ENCODE measurements around the gene MLLT6. TPM values are rescaled to one million over a fixed set of nuclear protein-coding genes. Genes with fewer than 3 reads are reported as not detected.

MLLT6 gene
- total RNA-seq, 4 donors from 2014 or later = 62.7 to 83.6 (median 73.0) TPM

DNA sequence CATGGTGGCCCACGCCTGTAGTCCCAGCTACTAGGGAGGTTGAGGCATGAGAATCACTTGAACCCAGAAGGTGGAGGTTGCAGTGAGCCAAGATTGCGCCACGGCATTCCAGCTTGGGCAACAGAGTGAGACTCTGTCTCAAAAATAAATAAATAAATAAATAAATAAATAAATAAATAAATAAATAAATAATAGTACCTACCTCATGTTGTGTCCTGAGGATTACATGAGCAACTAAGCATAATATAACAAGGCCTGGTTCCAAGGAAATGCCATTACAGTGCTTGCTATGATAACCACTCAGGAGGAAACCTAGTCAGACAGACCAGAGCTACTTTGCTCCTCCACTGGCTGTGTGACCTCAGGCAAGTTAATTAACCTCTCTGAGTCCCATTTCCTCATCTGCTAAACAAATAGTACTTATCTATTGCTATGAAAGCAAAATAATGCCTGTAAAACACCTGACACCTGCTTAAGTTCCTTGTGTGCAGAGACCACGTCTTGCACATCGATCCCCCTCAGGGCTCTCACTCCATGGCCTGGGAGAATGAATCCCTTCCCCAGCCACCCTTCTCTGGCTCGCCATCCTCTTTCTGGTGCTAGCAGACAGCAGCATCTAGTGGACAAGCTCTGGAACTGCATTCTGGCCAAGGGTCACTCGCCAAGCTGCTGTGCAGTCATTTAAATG lies 37.8 kb upstream of the MLLT6 start:
- Histone ChIP-seq H3K36me3 (no peaks in the 10 kb centered on the region), H3K4me1 (no peaks in the 10 kb centered on the region), H3K4me3 (no peak overlapping the region), H3K27ac (replicated peaks in 1 of 4) (no peak overlapping the region), H3K9me3 (no peaks in the 10 kb centered on the region), H3K27me3 (peaks cover 0 to 54% (median 8%) of the 10 kb centered on the region in 4 donors)
- peak in 1 of 2 donors; percentile 34 for TF ChIP-seq POLR2AphosphoS5 (IDR thresholded peaks at IDR 0.05)
- no peak for TF ChIP-seq EP300 (IDR thresholded peaks at IDR 0.05)
- TF ChIP-seq, protein P1, sequence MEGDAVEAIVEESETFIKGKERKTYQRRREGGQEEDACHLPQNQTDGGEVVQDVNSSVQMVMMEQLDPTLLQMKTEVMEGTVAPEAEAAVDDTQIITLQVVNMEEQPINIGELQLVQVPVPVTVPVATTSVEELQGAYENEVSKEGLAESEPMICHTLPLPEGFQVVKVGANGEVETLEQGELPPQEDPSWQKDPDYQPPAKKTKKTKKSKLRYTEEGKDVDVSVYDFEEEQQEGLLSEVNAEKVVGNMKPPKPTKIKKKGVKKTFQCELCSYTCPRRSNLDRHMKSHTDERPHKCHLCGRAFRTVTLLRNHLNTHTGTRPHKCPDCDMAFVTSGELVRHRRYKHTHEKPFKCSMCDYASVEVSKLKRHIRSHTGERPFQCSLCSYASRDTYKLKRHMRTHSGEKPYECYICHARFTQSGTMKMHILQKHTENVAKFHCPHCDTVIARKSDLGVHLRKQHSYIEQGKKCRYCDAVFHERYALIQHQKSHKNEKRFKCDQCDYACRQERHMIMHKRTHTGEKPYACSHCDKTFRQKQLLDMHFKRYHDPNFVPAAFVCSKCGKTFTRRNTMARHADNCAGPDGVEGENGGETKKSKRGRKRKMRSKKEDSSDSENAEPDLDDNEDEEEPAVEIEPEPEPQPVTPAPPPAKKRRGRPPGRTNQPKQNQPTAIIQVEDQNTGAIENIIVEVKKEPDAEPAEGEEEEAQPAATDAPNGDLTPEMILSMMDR (IDR thresholded peaks at IDR 0.05) = peak; percentile 97 to 100 (median 99)
- intact Hi-C loops (cut with DNase I) = loop anchor here (10.0 kb wide), 2 partner anchors 62 to 152 kb away; partner anchors contain the start of gene SRCIN1
- 32% methylated on average over 7 of the region's 7 CpGs for WGBS
- no peak for DNase-seq (ENCODE audit: extremely low spot score)

GRCh38 chr17:38667787-38668122 lies 37.3 kb upstream of the MLLT6 start:
- H3K4me3 ChIP-seq = no peak overlapping the region
- intact Hi-C loops (cut with DNase I) = loop anchor here (2.0 to 10.0 kb wide), 3 partner anchors 63 to 153 kb away; partner anchors contain the start of gene SRCIN1
- no peak overlapping the region for H3K27ac ChIP-seq (replicated peaks in 1 of 4)
- TF ChIP-seq, protein P1 (IDR thresholded peaks at IDR 0.05) = peak in 2 of 3 experiments; percentile 1 to 26
- TF ChIP-seq POLR2A (IDR thresholded peaks at IDR 0.05; ENCODE audit: low read depth) = no peak
- H3K4me1 ChIP-seq = no peaks in the 10 kb centered on the region
- 29% methylated on average over 2 of the region's 2 CpGs for WGBS
- no peak for DNase-seq (ENCODE audit: extremely low spot score)
- no peaks in the 10 kb centered on the region for H3K9me3 ChIP-seq
- peaks cover 0 to 59% (median 12%) of the 10 kb centered on the region in 4 donors for H3K27me3 ChIP-seq
- H3K36me3 ChIP-seq = no peaks in the 10 kb centered on the region

DNA sequence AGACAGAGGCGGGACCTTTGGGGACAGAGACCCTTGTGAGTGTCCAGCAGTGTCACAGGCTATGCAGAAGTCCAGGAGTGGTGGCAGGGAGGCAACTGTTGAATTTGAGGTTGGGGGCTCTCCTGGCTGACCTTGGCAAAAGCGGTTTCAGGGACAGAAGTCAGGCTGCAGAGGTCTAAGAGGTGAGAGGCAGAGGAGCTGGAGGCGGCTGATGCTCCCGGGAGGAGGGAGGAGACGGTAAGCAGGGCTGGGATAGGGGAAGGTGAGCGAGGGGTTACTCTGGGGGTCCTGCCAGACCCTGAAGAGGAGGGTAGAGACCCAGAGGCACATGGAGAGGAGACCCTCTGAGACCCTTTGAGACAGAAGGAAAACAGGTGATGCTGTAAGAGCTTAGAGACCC lies 35.6 kb upstream of the MLLT6 start:
- WGBS = 16% methylated on average over 6 of the region's 6 CpGs
- TF ChIP-seq EP300 (IDR thresholded peaks at IDR 0.05) (no peak), POLR2AphosphoS5 (IDR thresholded peaks at IDR 0.05) (no peak), POLR2A (IDR thresholded peaks at IDR 0.05; ENCODE audit: low read depth) (no peak)
- TF ChIP-seq, protein P1 (IDR thresholded peaks at IDR 0.05) = no peak

GRCh38 chr17:38671939-38672720 lies 32.9 kb upstream of the MLLT6 start:
- peaks cover 15 to 89% (median 38%) of the 10 kb centered on the region in 4 donors for H3K27me3 ChIP-seq
- intact Hi-C loops (cut with DNase I) = no loop called here
- DNase-seq (ENCODE audit: extremely low spot score) = no peak

More for the DNA sequence above, 35.6 kb upstream of the MLLT6 start:
- no peak for DNase-seq (ENCODE audit: extremely low spot score)
- Histone ChIP-seq H3K4me1 (peaks cover 13 to 16% (median 15%) of the 10 kb centered on the region in 4 donors), H3K27ac (replicated peaks in 1 of 4) (no peak overlapping the region), H3K4me3 (no peak overlapping the region), H3K27me3 (peaks cover 13 to 66% (median 30%) of the 10 kb centered on the region in 4 donors), H3K9me3 (no peaks in the 10 kb centered on the region), H3K36me3 (no peaks in the 10 kb centered on the region)
- intact Hi-C loops (cut with DNase I) = loop anchor here (2.0 to 10.0 kb wide), 3 partner anchors 65 to 155 kb away; partner anchors contain the start of gene SRCIN1

More at GRCh38 chr17:38671939-38672720, 32.9 kb upstream of the MLLT6 start:
- no peak overlapping the region for H3K4me3 ChIP-seq
- H3K36me3 ChIP-seq = no peaks in the 10 kb centered on the region
- H3K27ac ChIP-seq (replicated peaks in 1 of 4) = no peak overlapping the region
- no peak for TF ChIP-seq EP300 (IDR thresholded peaks at IDR 0.05)
- H3K9me3 ChIP-seq = no peaks in the 10 kb centered on the region
- 87% methylated on average over 12 of the region's 12 CpGs for WGBS
- H3K4me1 ChIP-seq = peaks cover 27 to 36% (median 34%) of the 10 kb centered on the region in 4 donors

Data from esophagus muscularis mucosa (tissue), 4 donors.